Trophoblast cell (in vitro differentiated cells and primary cell): Measurements from ENCODE around the gene DDX11.
A peak's percentile ranks its signal among the peaks of the same experiment; 100 is the strongest.
"Not testable (repeated sequence)": the region's sequence is repeated elsewhere in the genome, so short reads cannot be mapped to it uniquely, and the experiment has no call there.

Experiments
- DNase-seq, 2 donors: peaks; one replicate each; pipeline ENCODE4 v3.0.0-alpha.2; 2016
- H2AFZ ChIP-seq: 2 replicates; pipeline ENCODE4 v1.6.1; 2013; ENCODE audit warnings: low read length, moderate library complexity, mild to moderate bottlenecking; ENCODE audit not compliant: insufficient read depth, poor library complexity
- H2AK5ac ChIP-seq: 2 replicates; pipeline ENCODE4 v1.6.1; 2013; ENCODE audit warnings: mild to moderate bottlenecking, low read length
- H2BK120ac ChIP-seq: 2 replicates; pipeline ENCODE4 v1.6.1; 2013; ENCODE audit warnings: low read length, mild to moderate bottlenecking, moderate library complexity; ENCODE audit not compliant: insufficient read depth, poor library complexity
- H2BK12ac ChIP-seq: 2 replicates; pipeline ENCODE4 v1.6.1; 2013; ENCODE audit warnings: mild to moderate bottlenecking, low read length, moderate library complexity
- H2BK5ac ChIP-seq: 2 replicates; pipeline ENCODE4 v1.6.1; 2013; ENCODE audit warnings: low read length, low read depth, moderate library complexity, mild to moderate bottlenecking; ENCODE audit not compliant: poor library complexity
- H3K14ac ChIP-seq: 2 replicates; pipeline ENCODE4 v1.6.1; 2013; ENCODE audit warnings: mild to moderate bottlenecking, low read length
- H3K18ac ChIP-seq: 2 replicates; pipeline ENCODE4 v1.6.1; 2013; ENCODE audit warnings: mild to moderate bottlenecking, low read length
- H3K23ac ChIP-seq: 2 replicates; pipeline ENCODE4 v1.6.1; 2013; ENCODE audit warnings: low read length
- H3K27ac ChIP-seq: 2 replicates; pipeline ENCODE4 v1.5.1; 2013; ENCODE audit warnings: low read depth, mild to moderate bottlenecking, inconsistent platforms, low read length, moderate library complexity
- H3K27me3 ChIP-seq: 2 replicates; pipeline ENCODE4 v1.6.1; 2013; ENCODE audit warnings: inconsistent platforms, mild to moderate bottlenecking, low read length, moderate library complexity; ENCODE audit not compliant: insufficient read depth
- H3K36me3 ChIP-seq, 2 experiments: 1 replicate in 1 of 2; 2 replicates in 1 of 2; pipeline ENCODE4 v1.6.1; 2013; ENCODE audit warnings: low read length in 2 of 2, mild to moderate bottlenecking in 2 of 2, moderate library complexity in 1 of 2; ENCODE audit not compliant: insufficient read depth in 2 of 2, control insufficient read depth in 1 of 2
- H3K4ac ChIP-seq: 2 replicates; pipeline ENCODE4 v1.6.1; 2013; ENCODE audit warnings: low read depth, mild to moderate bottlenecking, low read length, moderate library complexity
- H3K4me1 ChIP-seq, 2 experiments: 1 replicate in 1 of 2; 2 replicates in 1 of 2; pipeline ENCODE4 v1.6.1; 2013; ENCODE audit warnings: low read length in 2 of 2, mild to moderate bottlenecking in 2 of 2, moderate library complexity in 1 of 2; ENCODE audit not compliant: insufficient read depth in 2 of 2, control insufficient read depth in 1 of 2
- H3K4me2 ChIP-seq: 2 replicates; pipeline ENCODE4 v1.6.1; 2013; ENCODE audit warnings: inconsistent platforms, mild to moderate bottlenecking, low read length, moderate library complexity
- H3K4me3 ChIP-seq: 2 replicates; pipeline ENCODE4 v1.5.1; 2013; ENCODE audit warnings: mild to moderate bottlenecking, low read depth, low read length, inconsistent platforms
- H3K79me1 ChIP-seq: one replicate; pipeline ENCODE4 v1.6.1; 2013; ENCODE audit warnings: low read length
- H3K79me2 ChIP-seq: 2 replicates; pipeline ENCODE4 v1.6.1; 2013; ENCODE audit warnings: low read length, mild to moderate bottlenecking; ENCODE audit not compliant: control insufficient read depth, insufficient read depth, poor library complexity
- H3K9ac ChIP-seq: 2 replicates; pipeline ENCODE4 v1.6.1; 2013; ENCODE audit warnings: mild to moderate bottlenecking, low read length
- H3K9me3 ChIP-seq: 2 replicates; pipeline ENCODE4 v1.6.1; 2013; ENCODE audit warnings: low read depth, mild to moderate bottlenecking, control low read depth, inconsistent platforms, low read length; ENCODE audit not compliant: insufficient read depth
- H4K12ac ChIP-seq: 2 replicates; pipeline ENCODE4 v1.6.1; 2013; ENCODE audit warnings: low read depth, mild to moderate bottlenecking, low read length, moderate library complexity
- H4K8ac ChIP-seq: 2 replicates; pipeline ENCODE4 v1.6.1; 2013; ENCODE audit warnings: low read depth, mild to moderate bottlenecking, low read length, moderate library complexity
- H4K91ac ChIP-seq: one replicate; pipeline ENCODE4 v1.6.1; 2013; ENCODE audit warnings: low read depth, mild to moderate bottlenecking, low read length, moderate library complexity
- WGBS: extraction: QIAGEN DNeasy Blood & Tissue Kit; methylation state at CpG from one replicate; pipeline ENCODE4 v1.1.7; 2013; ENCODE audit warnings: missing lambda C conversion rate; ENCODE audit not compliant: insufficient read length, insufficient coverage; ENCODE audit errors: extremely low coverage; 5-methylcytosine and 5-hydroxymethylcytosine counted together

DDX11 gene

GRCh38 chr12:31116846-31117202, 43.2 kb downstream of the DDX11 start:
- H3K36me3 ChIP-seq, H2AFZ ChIP-seq, H3K18ac ChIP-seq, H4K12ac ChIP-seq, H3K23ac ChIP-seq, H3K4me2 ChIP-seq, DNase-seq, H4K8ac ChIP-seq, H3K14ac ChIP-seq, H3K9ac ChIP-seq, H2AK5ac ChIP-seq, H2BK5ac ChIP-seq, H3K9me3 ChIP-seq, H2BK12ac ChIP-seq, H2BK120ac ChIP-seq, H3K4me3 ChIP-seq, H3K4ac ChIP-seq, H4K91ac ChIP-seq, H3K79me2 ChIP-seq, H3K27ac ChIP-seq, H3K79me1 ChIP-seq: not testable (repeated sequence)
- no CpG with 5 or more reads among the region's 7 CpGs for whole genome bisulfite sequencing
- Histone ChIP-seq H3K27me3 (peaks cover 30% of the 10 kb centered on the region), H3K4me1 (peaks cover 7 to 16% of the 10 kb centered on the region in 2 experiments)

GRCh38 chr12:31117203-31118011, 43.7 kb downstream of the DDX11 start:
- no peaks in the 10 kb centered on the region for H3K36me3 ChIP-seq
- no peaks in the 10 kb centered on the region for H3K79me2 ChIP-seq
- H3K27ac ChIP-seq: no peak overlapping the region
- H4K12ac ChIP-seq: no peak overlapping the region
- no peaks in the 10 kb centered on the region for H3K79me1 ChIP-seq
- H3K4me1 ChIP-seq: peaks cover 7 to 16% of the 10 kb centered on the region in 2 experiments
- no peak overlapping the region for H4K8ac ChIP-seq
- no peak overlapping the region for H3K4ac ChIP-seq
- no peak overlapping the region for H3K14ac ChIP-seq
- H4K91ac ChIP-seq: no peak overlapping the region
- no peak overlapping the region for H3K23ac ChIP-seq
- peaks cover 30% of the 10 kb centered on the region for H3K27me3 ChIP-seq
- no peak overlapping the region for H3K9ac ChIP-seq
- peak overlapping the region; percentile 35 for H2AFZ ChIP-seq
- H2BK5ac ChIP-seq: no peak overlapping the region
- no peak overlapping the region for H2BK12ac ChIP-seq
- H3K4me3 ChIP-seq: peak overlapping the region; percentile 53
- WGBS: no CpG with 5 or more reads among the region's 45 CpGs
- no peak overlapping the region for H2BK120ac ChIP-seq
- no peak overlapping the region for H3K18ac ChIP-seq
- DNase-seq: peak; percentile 7 to 9
- H2AK5ac ChIP-seq: no peak overlapping the region
- H3K4me2 ChIP-seq: peak overlapping the region; percentile 81
- H3K9me3 ChIP-seq: no peaks in the 10 kb centered on the region

GRCh38 chr12:31118347-31119191, 44.9 kb downstream of the DDX11 start:
- no peak overlapping the region for H3K18ac ChIP-seq
- no peaks in the 10 kb centered on the region for H3K79me2 ChIP-seq
- H2AK5ac ChIP-seq: no peak overlapping the region
- no peak overlapping the region for H2AFZ ChIP-seq
- H3K4me3 ChIP-seq: no peak overlapping the region
- H3K14ac ChIP-seq: no peak overlapping the region
- H2BK5ac ChIP-seq: no peak overlapping the region
- H3K4me2 ChIP-seq: peak overlapping the region; percentile 81
- H3K79me1 ChIP-seq: no peaks in the 10 kb centered on the region
- no peak overlapping the region for H3K4ac ChIP-seq
- no peak overlapping the region for H4K8ac ChIP-seq
- H3K27ac ChIP-seq: no peak overlapping the region
- H3K27me3 ChIP-seq: peaks cover 30% of the 10 kb centered on the region
- H3K23ac ChIP-seq: no peak overlapping the region
- no peak overlapping the region for H2BK12ac ChIP-seq
- no peak for DNase-seq
- WGBS: no CpG with 5 or more reads among the region's 44 CpGs
- no peak overlapping the region for H3K9ac ChIP-seq
- no peaks in the 10 kb centered on the region for H3K9me3 ChIP-seq
- H4K91ac ChIP-seq: no peak overlapping the region
- H2BK120ac ChIP-seq: no peak overlapping the region
- peaks cover 7 to 16% of the 10 kb centered on the region in 2 experiments for H3K4me1 ChIP-seq
- no peaks in the 10 kb centered on the region for H3K36me3 ChIP-seq
- H4K12ac ChIP-seq: no peak overlapping the region

- Histone ChIP-seq H3K4me1 (peaks cover 7 to 16% of the 10 kb centered on the region in 2 experiments), H2BK12ac (no peak overlapping the region), H3K9ac (no peak overlapping the region), H3K4ac (no peak overlapping the region), H3K79me2 (no peaks in the 10 kb centered on the region), H3K4me3 (no peak overlapping the region), H4K12ac (no peak overlapping the region), H3K4me2 (peak overlapping the region; percentile 81), H3K36me3 (no peaks in the 10 kb centered on the region), H3K23ac (no peak overlapping the region), H3K79me1 (no peaks in the 10 kb centered on the region), H3K27me3 (peaks cover 30% of the 10 kb centered on the region), H3K27ac (no peak overlapping the region), H2BK5ac (no peak overlapping the region), H3K18ac (no peak overlapping the region), H3K9me3 (no peaks in the 10 kb centered on the region), H2BK120ac (no peak overlapping the region), H4K8ac (no peak overlapping the region), H3K14ac (no peak overlapping the region), H2AK5ac (no peak overlapping the region), H2AFZ (no peak overlapping the region), H4K91ac (no peak overlapping the region)
- no CpG with 5 or more reads among the region's 34 CpGs for WGBS
- DNase-seq: no peak
Observed at GRCh38 chr12:31119192-31119802, 45.6 kb downstream of the DDX11 start.
